ENCODE measurements around the gene PERM1. TPM values are rescaled to one million over a fixed set of nuclear protein-coding genes. Genes with fewer than 3 reads are reported as not detected.
"Not testable (repeated sequence)": the region's sequence is repeated elsewhere in the genome, so short reads cannot be mapped to it uniquely, and the experiment has no call there.

PERM1 gene, protein sequence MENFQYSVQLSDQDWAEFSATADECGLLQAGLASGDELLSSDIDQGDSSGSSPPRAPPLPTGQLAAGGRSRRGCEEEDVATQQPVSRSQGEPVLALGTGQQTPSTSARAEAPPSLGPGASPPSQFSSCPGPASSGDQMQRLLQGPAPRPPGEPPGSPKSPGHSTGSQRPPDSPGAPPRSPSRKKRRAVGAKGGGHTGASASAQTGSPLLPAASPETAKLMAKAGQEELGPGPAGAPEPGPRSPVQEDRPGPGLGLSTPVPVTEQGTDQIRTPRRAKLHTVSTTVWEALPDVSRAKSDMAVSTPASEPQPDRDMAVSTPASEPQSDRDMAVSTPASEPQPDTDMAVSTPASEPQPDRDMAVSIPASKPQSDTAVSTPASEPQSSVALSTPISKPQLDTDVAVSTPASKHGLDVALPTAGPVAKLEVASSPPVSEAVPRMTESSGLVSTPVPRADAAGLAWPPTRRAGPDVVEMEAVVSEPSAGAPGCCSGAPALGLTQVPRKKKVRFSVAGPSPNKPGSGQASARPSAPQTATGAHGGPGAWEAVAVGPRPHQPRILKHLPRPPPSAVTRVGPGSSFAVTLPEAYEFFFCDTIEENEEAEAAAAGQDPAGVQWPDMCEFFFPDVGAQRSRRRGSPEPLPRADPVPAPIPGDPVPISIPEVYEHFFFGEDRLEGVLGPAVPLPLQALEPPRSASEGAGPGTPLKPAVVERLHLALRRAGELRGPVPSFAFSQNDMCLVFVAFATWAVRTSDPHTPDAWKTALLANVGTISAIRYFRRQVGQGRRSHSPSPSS
- 1 to 10 TPM in 1 of 6 donors, under 1 TPM in 3, not detected in 2; 0.15 to 1.0 (median 0.36) TPM for total RNA-seq

DNA sequence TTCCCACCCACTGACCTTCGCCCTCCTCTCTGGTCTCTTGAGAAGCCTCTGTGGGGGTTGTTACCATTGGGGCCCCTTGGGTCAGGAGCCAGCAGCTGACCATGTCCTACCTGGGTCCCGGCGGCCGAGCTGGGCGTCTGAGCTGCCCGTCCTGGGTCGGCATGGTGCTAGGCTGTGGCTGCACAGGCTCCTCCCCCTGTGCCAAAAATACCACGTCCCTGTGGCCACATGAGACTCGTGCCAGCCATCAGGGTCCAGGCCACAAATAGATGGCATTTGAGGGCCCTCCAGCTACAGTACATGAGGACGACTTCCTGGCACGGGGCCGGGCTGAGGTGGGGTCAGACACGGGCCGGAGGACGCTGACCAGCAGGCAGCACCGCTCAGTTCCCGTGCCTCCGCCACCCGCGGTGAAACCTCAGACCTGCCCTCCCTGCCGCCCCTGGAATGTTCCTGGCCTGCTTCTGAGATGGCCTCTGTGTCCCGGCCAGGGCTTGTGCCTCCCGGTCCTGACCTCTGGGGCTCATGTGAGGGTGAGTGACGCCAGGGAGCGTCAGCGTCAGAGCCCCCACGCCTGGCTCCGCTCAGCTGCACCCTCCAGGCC is at the start of gene PERM1:
TSS of gene PERM1 (minus strand) at position 139 of the 604 bp plus-strand sequence. CDS start 1,064 bp downstream, outside the sequence.
- H3K27ac ChIP-seq, result no peak within 1 kb of the TSS
- WGBS, 2 donors, result 70% methylated on average over 22 of the region's 28 CpGs; no CpG with 5 or more reads in 1 of the 2 donors
- H3K4me1 ChIP-seq, result peaks cover 2 to 6% (median 4%) of the 10 kb centered on the region in 4 donors
- no peaks in the 10 kb centered on the region for H3K9me3 ChIP-seq
- no peak for ATAC-seq (ENCODE audit: low FRiP score in 2 of 2)
- peaks cover 0 to 5% (median 0%) of the 10 kb centered on the region in 4 donors for H3K27me3 ChIP-seq
- no peaks in the 10 kb centered on the region for H3K36me3 ChIP-seq
- peak in 1 of 2 donors; percentile 79 for DNase-seq
- TF ChIP-seq, protein P1, sequence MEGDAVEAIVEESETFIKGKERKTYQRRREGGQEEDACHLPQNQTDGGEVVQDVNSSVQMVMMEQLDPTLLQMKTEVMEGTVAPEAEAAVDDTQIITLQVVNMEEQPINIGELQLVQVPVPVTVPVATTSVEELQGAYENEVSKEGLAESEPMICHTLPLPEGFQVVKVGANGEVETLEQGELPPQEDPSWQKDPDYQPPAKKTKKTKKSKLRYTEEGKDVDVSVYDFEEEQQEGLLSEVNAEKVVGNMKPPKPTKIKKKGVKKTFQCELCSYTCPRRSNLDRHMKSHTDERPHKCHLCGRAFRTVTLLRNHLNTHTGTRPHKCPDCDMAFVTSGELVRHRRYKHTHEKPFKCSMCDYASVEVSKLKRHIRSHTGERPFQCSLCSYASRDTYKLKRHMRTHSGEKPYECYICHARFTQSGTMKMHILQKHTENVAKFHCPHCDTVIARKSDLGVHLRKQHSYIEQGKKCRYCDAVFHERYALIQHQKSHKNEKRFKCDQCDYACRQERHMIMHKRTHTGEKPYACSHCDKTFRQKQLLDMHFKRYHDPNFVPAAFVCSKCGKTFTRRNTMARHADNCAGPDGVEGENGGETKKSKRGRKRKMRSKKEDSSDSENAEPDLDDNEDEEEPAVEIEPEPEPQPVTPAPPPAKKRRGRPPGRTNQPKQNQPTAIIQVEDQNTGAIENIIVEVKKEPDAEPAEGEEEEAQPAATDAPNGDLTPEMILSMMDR (IDR thresholded peaks at IDR 0.05), result no peak
- TF ChIP-seq POLR2A (IDR thresholded peaks at IDR 0.05), result no peak
- TF ChIP-seq EP300 (IDR thresholded peaks at IDR 0.05), result no peak
- TF ChIP-seq POLR2AphosphoS5 (IDR thresholded peaks at IDR 0.05), result no peak
- H3K4me3 ChIP-seq, result no peak within 1 kb of the TSS

DNA sequence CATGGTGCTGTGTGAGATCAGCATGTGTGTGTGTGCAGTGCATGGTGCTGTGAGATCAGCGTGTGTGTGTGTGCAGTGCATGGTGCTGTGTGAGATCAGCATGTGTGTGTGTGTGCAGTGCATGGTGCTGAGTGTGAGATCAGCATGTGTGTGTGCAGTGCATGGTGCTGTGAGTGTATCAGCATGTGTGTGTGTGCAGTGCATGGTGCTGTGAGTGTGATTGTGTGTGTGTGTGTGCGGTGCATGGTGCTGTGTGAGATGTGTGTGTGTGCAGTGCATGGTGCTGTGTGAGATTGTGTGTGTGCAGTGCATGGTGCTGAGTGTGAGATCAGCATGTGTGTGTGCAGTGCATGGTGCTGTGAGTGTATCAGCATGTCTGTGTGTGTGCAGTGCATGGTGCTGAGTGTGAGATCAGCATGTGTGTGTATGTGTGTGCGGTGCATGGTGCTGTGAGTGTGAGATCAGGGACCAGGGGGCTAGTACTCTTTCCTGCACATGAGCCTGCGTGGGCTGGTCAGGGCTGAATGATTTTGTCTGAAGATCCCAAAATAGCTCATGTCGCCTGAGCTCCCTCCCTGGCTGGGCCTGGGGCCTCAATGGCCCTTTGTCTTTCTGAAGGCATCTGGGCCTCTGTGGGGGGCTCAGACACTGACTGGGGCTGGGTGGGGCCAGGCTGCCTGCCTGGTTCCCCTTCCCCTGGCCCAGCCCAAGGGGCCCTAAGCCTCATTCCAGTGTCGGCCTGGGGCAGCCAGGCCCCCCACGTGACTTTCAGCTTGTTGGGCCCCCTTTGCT is 49.2 kb upstream of the PERM1 start:
- 73 to 79% methylated on average over 5 to 6 of the region's 7 CpGs for WGBS, 2 donors
- not testable (repeated sequence) for H3K9me3 ChIP-seq; H3K27ac ChIP-seq; H3K4me3 ChIP-seq; ATAC-seq (ENCODE audit: low FRiP score in 2 of 2); H3K36me3 ChIP-seq
- peaks cover 18 to 41% (median 22%) of the 10 kb centered on the region in 4 donors for H3K4me1 ChIP-seq
- H3K27me3 ChIP-seq, result peaks cover 0 to 22% (median 8%) of the 10 kb centered on the region in 4 donors
- DNase-seq, result peak in 1 of 2 donors; percentile 46

DNA sequence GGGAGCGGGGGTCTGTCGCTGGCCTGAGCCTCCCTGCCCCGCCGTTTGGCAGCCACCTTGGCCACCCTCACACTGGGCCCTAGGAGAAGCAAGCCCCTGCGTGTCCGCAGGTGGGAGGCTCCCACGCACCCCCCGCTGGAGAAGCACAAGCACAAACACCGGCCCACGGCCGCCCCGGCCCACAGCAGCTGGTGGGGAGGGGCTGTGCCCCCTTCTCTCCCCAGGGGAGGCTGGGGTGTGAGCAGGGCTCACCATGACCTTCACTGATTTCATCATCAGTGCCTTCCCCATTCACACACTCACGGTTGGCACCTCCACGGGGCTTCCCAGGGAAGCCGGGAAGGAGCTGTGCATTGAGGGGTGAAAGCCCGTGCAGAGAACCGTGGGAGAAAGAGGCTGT is 45.9 kb upstream of the PERM1 start:
- H3K27me3 ChIP-seq, result peaks cover 0 to 5% (median 2%) of the 10 kb centered on the region in 4 donors
- H3K4me1 ChIP-seq, result peaks cover 27 to 58% (median 35%) of the 10 kb centered on the region in 4 donors
- no peaks in the 10 kb centered on the region for H3K9me3 ChIP-seq
- ATAC-seq (ENCODE audit: low FRiP score in 2 of 2) (no peak), DNase-seq (peak in 1 of 2 donors; percentile 82)
- no peak for TF ChIP-seq POLR2A (IDR thresholded peaks at IDR 0.05)
- TF ChIP-seq POLR2AphosphoS5 (IDR thresholded peaks at IDR 0.05), result no peak
- TF ChIP-seq, protein P1 (IDR thresholded peaks at IDR 0.05), result no peak
- no peak for TF ChIP-seq EP300 (IDR thresholded peaks at IDR 0.05)
- WGBS, 2 donors, result 80 to 86% methylated on average over 13 of the region's 17 CpGs
- no peaks in the 10 kb centered on the region for H3K36me3 ChIP-seq
- H3K4me3 ChIP-seq, result no peak overlapping the region
- H3K27ac ChIP-seq, result no peak overlapping the region

DNA sequence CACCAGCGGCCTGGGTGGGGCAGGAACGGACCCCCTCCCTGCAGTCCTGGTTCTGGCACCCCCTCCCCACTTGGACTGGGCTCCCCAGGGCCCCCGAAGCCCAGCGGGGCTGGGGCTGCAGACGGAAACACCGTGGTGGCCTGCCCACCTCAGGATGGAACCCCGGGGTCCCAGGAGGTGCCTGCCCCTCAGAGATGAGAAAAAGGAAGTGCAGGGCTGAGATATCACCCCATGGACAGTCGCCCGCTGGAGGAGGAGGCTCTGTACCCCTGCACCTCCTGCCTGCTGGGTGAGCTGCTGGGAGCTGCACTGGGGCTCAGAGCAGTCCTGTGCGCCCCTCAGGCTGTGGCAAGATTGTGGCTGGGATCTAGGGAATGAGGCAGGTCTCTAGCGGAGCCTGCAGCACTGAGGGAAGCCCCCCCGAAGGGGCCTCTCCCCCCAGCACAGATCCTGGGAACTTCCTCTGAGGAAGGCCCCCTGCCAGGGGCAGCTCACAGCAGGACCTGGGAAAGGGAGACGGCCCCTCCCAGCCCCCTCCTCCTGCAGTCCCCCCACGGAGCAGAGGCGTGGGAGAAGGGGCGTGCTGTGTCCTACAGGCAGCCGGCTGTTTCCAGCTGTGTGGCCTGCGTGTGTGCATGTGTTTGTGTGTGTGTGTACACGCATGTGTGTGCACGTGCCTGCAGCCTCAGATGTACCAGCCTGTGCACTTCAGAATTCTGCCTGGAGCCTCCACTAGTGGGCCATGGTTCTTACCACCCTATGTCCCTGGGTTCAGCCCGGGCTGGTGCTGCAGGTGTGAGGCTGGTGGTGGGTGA is 44.9 kb upstream of the PERM1 start:
- Histone ChIP-seq H3K4me3 (no peak overlapping the region), H3K27ac (no peak overlapping the region), H3K9me3 (no peaks in the 10 kb centered on the region), H3K36me3 (no peaks in the 10 kb centered on the region), H3K4me1 (peaks cover 21 to 57% (median 29%) of the 10 kb centered on the region in 4 donors), H3K27me3 (no peaks in the 10 kb centered on the region)
- peak in 1 of 2 donors; percentile 75 for DNase-seq
- TF ChIP-seq EP300 (IDR thresholded peaks at IDR 0.05) (no peak), POLR2A (IDR thresholded peaks at IDR 0.05) (no peak), POLR2AphosphoS5 (IDR thresholded peaks at IDR 0.05) (no peak)
- TF ChIP-seq, protein P1 (IDR thresholded peaks at IDR 0.05), result no peak
- ATAC-seq (ENCODE audit: low FRiP score in 2 of 2), result no peak
- WGBS, 2 donors, result 70 to 73% methylated on average over 3 to 16 of the region's 21 CpGs

Data from upper lobe of left lung (tissue), 6 donors.